HL-60/S4 treated with phorbol 12-myristate 13-acetate at 8.2 ng/mL for 4 days and 3 days (cell line): Measurements from ENCODE around the gene GNAI2.

Experiments
- in situ Hi-C: fragments of 300-500 bp; cut with MboI; formaldehyde crosslinking; loops from 2 replicates; pipeline ENCODE4 v1.15.0; 2022; ENCODE audit warnings: low sequenced_read_pairs

GNAI2 gene

DNA sequence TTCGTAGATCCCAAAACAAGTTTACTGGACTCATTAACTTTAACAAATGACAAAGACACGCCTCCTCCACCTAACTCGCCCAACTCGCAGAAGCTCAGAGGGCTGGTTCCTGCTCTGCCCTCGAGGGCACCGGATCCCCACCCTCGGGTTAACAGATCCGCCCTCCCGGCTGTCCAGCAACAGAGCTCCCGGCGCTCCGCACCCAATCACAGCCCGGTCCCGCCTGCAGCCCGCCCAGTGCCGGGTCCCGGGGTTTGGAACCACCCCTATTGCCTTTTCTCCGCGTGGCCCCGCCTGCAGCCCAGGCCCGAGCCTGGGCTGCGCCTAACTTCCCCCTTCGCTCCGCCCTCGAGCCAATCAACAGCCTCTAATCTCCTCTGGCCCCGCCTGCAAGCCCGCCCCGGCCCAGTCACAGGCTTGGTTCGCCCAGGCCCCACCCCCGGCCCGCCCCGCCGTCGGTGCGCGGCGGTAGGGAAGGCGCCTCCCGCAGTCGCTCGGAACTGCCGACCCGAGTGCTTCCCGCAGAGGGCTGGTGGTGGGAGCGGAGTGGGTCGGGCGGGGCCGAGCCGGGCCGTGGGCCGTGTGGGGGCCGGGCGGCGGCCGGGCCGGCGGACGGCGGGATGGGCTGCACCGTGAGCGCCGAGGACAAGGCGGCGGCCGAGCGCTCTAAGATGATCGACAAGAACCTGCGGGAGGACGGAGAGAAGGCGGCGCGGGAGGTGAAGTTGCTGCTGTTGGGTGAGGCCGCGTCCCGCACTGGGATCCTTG, at the start of gene GNAI2:
TSS of gene GNAI2 (plus strand) at position 489 of the 768 bp plus-strand sequence. CDS start at position 621, 132 bp downstream.
- in situ Hi-C loops: no loop called here

DNA sequence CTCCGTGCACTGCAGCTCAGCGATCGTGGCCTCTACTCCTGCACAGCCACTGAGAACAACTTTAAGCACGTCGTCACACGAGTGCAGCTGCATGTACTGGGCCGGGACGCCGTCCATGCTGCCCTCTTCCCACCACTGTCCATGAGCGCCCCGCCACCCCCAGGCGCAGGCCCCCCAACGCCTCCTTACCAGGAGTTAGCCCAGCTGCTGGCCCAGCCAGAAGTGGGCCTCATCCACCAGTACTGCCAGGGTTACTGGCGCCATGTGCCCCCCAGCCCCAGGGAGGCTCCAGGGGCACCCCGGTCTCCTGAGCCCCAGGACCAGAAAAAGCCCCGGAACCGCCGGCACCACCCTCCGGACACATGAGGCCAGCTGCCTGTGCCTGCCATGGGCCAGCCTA, 48.3 kb upstream of the GNAI2 start:
- in situ Hi-C loops: no loop called here

DNA sequence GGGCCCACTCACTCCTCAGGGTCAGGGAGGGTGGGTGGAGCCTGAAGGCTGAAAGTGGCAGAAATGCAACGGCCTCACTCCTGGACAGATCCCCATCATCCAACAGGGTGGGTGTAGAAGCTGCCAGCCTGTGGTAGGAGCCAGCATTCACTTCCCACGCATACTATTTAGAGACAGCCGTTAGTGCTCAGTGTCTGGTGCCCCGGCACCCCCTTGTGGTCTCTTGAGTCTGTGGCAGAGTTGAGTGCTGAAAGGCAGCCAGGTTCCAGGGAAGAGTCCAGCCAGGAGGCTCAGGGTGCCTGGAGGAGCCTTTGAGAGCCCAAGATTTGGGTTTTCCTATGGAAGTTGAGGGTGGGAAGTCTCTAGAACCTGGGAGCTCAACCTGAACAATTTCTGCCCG, 46.7 kb upstream of the GNAI2 start:
- in situ Hi-C loops: no loop called here

DNA sequence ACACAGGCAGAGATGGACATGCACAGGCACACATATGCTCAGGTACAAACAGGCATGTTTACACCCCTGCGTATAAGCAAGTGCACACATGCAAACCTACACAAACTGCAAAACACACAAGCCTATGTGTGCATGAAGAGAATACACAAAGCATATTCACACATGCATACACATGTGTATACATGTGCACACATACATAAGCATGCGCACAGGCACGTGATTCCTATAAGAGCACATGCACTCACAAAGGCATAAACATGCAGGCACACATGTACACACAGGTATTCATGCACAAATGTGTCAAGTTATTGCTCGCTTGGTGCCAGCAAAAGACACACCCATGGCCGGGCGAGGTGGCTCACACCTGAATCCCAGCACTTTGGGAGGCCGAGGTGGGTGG, 46.0 kb upstream of the GNAI2 start:
- in situ Hi-C loops: no loop called here

DNA sequence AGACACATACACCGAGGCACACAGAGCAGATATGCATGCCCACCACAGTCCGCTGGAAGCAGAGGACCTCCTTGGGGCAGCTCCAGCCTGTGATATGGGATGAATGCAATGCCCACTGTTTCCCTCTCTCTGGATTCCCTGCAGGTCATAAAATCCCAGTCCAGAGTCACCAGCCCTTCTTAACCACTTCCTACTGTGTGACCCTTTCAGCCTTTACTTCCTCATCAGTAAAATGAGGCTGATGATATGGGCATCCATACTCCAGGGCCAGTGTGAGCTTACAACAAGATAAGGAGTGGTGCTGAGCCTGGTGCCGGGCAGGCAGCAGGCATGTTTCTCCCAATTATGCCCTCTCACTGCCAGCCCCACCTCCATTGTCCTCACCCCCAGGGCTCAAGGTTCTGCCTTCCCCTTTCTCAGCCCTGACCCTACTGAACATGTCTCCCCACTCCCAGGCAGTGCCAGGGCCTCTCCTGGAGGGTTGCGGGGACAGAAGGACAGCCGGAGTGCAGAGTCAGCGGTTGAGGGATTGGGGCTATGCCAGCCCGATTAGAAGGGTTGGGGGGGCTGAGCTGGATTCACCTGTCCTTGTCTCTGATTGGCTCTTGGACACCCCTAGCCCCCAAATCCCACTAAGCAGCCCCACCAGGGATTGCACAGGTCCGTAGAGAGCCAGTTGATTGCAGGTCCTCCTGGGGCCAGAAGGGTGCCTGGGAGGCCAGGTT, 44.9 kb upstream of the GNAI2 start, which contains the start of gene GNAT1:
TSS of gene GNAT1 (plus strand) at position 675 of the 725 bp plus-strand sequence. CDS start 116 bp downstream, outside the sequence.
- in situ Hi-C loops: no loop called here

DNA sequence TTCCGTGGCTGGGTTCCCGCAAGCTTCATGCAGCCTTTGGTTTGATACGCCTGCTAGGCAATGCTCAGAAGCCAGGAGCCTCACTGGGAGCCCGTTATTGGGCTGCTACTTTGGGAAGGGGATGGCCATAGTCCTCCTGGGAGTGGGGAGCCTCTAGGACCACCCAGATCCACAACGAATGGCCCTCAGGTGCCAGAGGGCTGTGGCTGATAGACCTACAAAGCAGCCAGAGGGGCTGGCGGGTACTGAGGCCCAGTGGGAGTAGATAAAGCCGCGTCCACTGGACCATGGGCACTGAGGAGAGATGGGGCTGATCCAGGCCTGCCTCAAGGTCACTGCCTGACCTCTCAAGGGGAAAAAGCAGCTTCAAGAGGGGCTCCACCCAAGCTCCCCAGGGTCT, 43.9 kb upstream of the GNAI2 start:
- in situ Hi-C loops: no loop called here

DNA sequence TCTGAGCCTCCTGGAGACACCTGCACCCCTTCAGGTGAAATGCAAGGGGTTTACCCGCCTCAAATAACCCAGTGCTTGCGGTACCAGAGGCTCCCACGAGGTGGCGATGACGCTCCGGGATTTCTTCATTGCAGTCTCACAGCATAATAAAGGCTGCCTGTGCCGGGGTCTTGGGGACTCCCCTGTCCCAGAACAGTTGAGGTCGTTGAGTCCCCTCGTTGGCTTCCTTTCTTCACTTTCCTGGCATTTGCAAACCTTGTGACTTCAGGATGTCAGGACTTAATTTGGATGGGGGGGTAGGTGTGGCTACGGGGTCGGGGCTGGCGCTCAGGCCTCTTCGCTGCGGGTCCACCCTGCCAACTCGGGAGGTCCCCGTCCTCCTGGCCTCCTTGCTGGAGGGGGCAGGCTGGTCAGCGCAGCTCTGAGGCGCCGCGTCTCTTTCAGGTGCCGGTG, 43.3 kb upstream of the GNAI2 start:
- in situ Hi-C loops: no loop called here

DNA sequence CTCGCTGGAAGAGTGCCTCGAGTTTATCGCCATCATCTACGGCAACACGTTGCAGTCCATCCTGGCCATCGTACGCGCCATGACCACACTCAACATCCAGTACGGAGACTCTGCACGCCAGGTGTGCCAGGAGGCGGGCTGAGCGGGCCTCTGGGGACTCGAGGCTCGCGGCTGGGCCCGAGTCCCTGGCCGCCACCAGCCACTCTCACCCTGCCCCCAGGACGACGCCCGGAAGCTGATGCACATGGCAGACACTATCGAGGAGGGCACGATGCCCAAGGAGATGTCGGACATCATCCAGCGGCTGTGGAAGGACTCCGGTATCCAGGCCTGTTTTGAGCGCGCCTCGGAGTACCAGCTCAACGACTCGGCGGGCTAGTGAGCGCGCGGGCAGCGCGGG, 42.7 kb upstream of the GNAI2 start:
- in situ Hi-C loops: no loop called here

DNA sequence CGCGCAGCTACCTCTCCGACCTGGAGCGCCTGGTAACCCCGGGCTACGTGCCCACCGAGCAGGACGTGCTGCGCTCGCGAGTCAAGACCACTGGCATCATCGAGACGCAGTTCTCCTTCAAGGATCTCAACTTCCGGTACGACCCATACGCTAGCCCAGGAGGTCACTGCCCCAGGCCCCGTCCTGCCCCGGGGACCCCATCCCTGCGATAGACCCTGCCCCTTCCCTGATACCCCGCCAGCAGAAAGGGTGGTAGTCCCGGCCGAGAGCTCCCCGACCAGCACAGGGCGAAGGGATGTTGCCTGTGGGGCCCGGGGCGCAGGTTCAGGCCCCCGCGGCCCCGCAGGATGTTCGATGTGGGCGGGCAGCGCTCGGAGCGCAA, 42.3 kb upstream of the GNAI2 start:
- in situ Hi-C loops: no loop called here

DNA sequence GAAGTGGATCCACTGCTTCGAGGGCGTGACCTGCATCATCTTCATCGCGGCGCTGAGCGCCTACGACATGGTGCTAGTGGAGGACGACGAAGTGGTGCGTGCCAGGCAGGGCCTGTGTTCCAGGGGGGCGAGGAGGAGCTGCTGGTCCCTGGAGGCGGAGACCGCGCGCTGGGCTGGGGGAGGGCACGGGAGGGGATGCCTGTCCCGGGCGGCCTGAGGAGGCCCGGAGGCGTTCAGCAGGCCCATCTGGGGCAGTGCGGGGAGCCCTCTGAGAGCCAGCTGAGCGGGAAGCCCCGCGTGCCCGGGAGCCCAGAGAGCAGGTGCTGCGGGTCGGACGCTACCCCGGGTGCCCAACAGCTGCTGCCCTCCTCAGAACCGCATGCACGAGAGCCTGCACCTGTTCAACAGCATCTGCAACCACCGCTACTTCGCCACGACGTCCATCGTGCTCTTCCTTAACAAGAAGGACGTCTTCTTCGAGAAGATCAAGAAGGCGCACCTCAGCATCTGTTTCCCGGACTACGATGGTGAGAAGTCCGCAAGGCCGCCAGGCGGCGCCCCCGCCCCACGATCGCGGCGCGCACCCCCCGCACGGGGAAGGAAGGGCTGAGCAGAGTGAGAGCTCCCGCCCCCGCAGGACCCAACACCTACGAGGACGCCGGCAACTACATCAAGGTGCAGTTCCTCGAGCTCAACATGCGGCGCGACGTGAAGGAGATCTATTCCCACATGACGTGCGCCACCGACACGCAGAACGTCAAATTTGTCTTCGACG, 41.7 kb upstream of the GNAI2 start:
- in situ Hi-C loops: no loop called here

DNA sequence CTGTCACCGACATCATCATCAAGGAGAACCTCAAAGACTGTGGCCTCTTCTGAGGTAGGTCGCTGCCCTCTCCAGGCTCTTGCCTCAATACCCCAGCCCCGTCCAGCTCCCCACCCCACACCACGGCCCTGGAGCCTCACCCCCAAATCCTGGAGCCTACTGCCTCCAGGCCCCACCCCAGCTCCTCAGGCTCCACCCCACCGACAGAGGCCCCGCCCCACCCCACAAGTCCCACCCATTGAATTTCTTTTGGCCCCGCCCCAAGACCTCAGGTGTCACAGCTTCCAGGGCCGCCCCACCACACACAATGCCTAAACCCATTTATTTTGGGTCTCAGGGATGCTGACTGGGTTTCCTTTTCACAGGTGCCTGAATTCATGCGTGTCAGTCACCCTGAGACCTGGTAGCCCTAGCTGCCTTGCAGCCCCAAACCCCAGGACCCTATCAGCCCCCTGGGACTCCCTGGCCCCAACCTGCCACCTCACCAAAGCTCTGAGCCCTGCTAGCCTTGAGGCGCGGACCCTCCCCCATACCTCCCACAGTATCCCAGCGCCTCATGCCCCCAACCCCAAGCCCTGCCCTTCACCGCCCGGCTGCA, 41.0 kb upstream of the GNAI2 start:
- in situ Hi-C loops: no loop called here

DNA sequence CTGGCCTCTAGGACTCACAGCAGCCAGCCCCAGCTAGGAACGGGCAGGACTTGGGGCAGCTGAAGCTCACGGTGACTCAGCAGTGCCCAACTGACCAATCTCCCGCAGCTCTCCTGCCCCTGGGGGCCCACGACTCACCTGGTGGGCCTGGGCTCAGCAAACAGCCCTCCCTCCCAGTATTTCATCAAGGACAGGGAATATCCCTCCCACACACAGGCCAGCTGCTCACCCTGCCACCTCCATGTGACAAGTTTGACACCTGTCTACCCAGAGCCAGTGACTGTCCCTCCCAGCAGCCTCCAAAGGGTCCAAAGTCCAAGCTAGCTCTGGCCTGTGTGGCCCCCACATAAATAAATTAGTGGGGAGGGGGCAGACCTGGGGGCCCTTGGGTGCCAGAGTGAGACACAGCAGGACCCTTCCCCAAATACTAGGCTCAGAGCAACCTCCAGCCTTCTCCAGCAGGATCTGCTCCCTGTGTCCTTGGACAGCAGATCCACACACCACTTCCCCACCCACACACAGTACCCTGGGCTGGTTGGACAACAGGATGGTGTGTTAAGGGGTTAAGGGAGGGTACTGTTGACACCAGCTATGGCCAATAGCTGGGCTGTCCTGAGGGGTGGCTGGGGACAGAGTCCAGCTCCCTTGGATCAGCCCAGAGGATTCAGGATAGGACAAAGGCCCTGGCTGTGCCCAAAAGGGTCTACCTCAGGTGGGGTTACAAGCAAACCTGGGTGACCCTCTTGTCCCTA, 40.3 kb upstream of the GNAI2 start:
- in situ Hi-C loops: no loop called here

DNA sequence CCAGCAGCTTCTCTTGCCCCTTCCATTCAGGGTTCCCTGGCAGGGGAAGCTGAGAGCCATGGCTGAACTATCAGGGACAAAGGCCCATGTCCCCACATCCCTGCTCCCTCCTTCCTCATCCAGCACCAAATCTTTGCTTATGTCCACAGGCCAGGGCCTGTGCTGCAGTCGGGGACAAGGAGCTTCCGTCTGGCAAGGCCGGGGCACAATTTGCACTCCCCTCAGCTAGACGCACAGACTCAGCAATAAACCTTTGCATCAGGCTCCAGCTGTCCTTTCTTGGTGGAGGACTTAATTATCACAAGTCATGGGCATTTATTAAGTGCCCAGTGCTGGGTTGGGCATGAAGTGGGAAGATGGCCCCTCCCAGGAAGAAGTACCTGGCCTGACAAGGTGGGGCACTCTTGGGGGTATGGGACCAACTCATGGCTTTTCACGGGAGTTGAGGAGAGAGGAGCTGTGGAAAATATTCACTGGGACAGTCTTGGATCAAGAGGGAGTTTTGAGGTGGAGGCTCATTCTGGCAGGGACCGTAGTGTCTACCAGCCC, 39.7 kb upstream of the GNAI2 start:
- in situ Hi-C loops: no loop called here

DNA sequence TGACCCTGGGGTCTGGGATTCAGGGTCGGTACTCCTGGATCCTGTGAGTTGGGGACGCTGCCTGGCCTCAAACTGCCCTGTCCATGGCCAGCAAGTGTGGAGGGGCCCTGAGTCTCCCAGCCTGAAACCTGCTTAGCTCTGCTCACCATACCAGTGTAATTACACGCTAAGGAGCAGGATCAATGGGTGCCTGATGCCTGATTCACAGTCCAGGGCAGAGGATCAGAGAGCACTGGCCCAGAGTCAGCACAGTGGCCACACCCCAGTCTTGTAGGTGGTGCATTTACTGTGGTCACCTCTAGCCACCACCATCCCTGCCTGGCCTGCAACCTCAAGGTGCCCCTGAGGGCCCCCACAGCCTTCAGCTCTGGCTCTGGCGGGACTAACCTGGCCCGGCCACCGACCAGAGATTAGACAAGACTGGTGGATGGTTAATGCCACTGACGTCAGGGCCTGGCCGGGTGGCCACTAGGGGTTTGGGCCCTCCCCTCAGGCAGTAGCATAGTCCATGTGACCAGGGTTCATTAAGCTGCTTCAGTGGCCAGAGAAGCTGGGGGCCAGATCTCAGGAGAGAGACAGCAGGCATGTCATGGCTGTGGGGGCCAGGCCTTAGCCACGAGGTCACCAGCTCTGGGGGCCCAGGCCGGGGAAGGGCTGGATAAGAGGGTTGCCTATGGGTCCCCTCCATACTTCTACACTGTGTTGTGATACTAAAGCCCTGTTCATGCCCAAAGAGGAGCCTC, 34.3 kb upstream of the GNAI2 start:
- in situ Hi-C loops: no loop called here

DNA sequence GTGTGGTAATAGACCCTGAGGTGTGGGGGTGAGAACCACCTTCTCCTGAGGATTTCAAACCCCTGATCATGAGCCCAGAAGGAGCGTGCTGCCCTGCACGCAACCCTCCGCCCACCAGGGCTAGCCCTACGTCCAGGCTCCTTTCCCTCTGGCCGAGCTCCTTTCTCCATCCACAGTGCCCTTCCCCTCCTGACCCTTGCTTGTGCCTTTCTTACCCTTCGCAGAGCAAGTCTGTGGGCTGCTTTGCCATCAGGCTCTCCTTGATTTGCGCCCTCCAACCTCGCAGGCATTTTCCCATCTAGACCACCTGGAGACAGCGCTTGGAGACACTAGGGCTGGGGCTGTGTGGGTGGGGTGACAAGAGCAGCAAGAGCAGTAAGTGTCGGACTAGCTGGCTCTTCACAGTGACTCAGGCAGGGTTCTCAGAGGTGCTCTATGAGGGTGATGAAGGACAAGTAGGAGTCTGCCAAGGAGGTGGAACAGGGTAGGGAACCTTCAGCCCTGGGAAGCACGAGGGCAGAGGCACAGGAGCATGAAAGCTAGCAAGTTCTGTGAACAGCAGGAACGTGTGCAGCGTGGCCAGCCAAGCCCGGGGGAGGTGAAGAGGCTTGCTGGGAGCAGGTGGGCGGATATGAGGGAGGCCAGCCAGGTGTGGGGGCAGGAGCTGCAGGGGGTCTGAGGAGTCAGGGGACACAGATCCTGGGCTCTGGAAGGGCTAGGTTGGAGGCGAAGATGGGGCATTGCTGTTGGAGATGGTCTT, 33.5 kb upstream of the GNAI2 start:
- in situ Hi-C loops: no loop called here

DNA sequence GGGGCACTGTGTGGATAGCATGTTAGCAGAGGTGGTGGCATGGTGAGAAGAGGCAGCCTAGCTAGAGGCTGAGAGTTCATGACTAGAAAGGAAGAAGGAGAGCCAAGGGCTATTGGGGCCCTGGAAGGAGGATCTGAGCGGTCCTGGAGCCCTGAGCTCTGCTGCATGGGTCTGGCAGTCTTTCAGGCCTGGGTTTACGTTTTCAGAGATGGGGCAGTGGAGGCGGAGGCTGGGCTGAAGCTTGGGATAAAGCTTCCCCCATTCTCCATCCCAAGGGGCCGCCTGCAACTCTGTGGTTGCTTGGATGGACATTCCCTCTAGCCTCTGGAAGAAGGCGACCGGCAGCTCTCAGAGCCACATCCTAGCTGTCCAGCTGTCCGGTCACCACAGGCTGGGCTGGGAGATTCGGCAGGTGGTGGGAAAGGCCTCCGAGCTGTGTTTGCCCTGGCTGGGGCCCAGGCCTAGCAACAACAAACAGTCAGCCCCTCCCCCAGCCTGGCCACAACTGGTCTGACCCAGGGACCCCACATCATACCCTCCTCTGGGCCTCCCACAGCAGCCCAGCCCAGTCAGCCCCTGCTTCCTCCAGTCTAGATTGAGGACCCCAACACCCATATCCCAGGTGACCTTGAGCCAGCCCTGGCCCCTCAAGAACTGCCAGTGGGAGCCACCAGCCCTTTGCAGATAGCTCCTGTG, 32.7 kb upstream of the GNAI2 start:
- in situ Hi-C loops: no loop called here

DNA sequence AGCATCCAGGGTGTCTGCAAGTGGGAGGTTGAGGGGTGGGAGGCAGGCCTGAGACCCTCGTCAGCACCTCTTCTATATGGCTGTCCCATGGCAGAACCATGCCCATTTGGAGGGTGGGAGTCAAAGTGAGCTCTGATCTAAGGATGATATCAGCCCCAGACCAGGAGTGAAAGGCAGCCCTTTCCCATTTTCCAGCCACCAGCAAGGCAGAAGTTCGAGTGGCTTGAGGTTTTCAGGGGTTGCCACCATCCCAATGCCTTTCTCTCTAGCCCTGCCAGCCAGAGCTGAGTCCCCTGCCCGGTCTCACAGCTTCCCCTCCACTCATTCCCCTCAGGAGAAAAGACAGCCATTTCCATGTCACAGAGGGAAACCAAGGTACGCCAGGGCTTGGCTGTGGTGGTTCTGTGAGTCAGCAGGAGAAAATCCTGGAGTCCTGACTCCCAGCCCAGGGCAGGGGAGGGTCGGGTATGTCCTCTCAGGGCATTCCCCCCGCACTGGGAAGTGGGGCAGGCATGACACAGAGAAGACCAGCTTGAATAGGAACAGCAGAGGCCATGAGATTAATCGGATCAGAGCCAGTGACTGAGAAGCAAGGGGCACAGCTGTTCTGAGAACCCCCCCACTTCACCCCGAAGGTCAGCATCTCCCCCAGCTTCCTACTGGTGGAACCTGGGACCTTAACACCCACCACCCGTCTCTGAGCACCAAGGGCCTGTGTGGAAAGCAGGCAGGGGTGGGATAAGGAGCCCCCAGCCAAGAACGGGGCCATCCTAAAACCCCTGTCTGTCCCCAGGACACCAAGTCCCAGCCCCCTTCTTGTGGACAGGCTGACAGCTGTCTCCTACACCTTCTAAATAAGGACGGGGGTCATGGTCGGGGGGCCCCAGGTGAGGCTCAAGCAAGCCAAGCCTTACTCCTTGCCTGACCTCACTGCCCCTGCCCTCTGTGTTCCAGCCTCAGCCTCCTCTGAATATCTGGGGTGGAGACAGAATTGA, 31.9 kb upstream of the GNAI2 start:
- in situ Hi-C loops: no loop called here
